ENCODE results near the gene DYNC1H1. TPM values are rescaled to one million over a fixed set of nuclear protein-coding genes. Genes with fewer than 3 reads are reported as not detected.

DYNC1H1 gene
- total and polyA plus RNA-seq, 12 donors = 202 to 509 (median 348) TPM

- peak overlapping the region in 1 of 5 donors; percentile 57 for H3K27ac ChIP-seq
- no peak overlapping the region for H3K4me3 ChIP-seq
- no peaks in the 10 kb centered on the region for H3K27me3 ChIP-seq
- 85 to 90% (median 88%) methylated on average over 18 of the region's 18 CpGs for WGBS, 4 donors
- H3K9me3 ChIP-seq (replicated peaks in 1 of 3) = no peaks in the 10 kb centered on the region
- intact Hi-C loops (cut with DNase I) = no loop called here
- peak in 1 of 7 donors; percentile 66 for DNase-seq
- TF ChIP-seq POLR2A (IDR thresholded peaks at IDR 0.05) (no peak), CTCF (IDR thresholded peaks at IDR 0.05) (no peak)
- H3K4me1 ChIP-seq (replicated peaks in 1 of 2) = no peaks in the 10 kb centered on the region
- peaks cover 0 to 97% of the 10 kb centered on the region in 2 donors for H3K36me3 ChIP-seq (replicated peaks in 1 of 2)
These were observed 33.3 kb downstream of the DYNC1H1 start for GRCh38 chr14:101997429-101998336.

GRCh38 chr14:102000902-102001301 is 36.5 kb downstream of the DYNC1H1 start:
- Histone ChIP-seq H3K4me3 (no peak overlapping the region), H3K9me3 (replicated peaks in 1 of 3) (no peaks in the 10 kb centered on the region), H3K27ac (no peak overlapping the region), H3K27me3 (no peaks in the 10 kb centered on the region), H3K4me1 (replicated peaks in 1 of 2) (no peaks in the 10 kb centered on the region), H3K36me3 (replicated peaks in 1 of 2) (peaks cover 0 to 97% of the 10 kb centered on the region in 2 donors)
- 90 to 94% (median 91%) methylated on average over 12 of the region's 12 CpGs for WGBS, 4 donors
- DNase-seq = no peak
- intact Hi-C loops (cut with DNase I) = no loop called here
- no peak for TF ChIP-seq CTCF (IDR thresholded peaks at IDR 0.05)
- no peak for TF ChIP-seq POLR2A (IDR thresholded peaks at IDR 0.05)

DNA sequence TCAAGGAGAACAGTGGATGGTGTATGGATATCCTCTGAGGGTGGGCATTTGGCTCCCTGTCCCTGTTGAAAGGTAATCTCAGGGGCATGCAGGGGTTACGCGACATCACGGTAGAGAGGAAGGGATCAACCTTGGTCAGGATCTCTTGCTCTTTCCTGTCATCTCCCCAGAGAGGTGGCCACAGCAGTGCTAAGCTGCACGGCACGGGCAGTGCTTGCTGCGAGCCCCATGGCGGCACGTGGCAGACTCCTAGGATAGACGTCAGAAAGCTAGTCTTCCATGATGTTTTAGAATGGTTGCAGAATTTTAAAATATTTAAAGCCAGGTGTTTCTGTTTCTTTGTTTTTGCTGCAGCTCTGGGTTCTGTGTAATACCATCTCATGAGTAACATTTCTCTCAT is 41.0 kb downstream of the DYNC1H1 start:
- intact Hi-C loops (cut with DNase I) = no loop called here
- DNase-seq = no peak

More for the DNA sequence above, 41.0 kb downstream of the DYNC1H1 start:
- no peaks in the 10 kb centered on the region for H3K9me3 ChIP-seq (replicated peaks in 1 of 3)
- no peaks in the 10 kb centered on the region for H3K27me3 ChIP-seq
- H3K36me3 ChIP-seq (replicated peaks in 1 of 2) = peaks cover 0 to 100% of the 10 kb centered on the region in 2 donors
- H3K27ac ChIP-seq = no peak overlapping the region
- H3K4me3 ChIP-seq = no peak overlapping the region
- no peak for TF ChIP-seq POLR2A (IDR thresholded peaks at IDR 0.05)
- no peak for TF ChIP-seq CTCF (IDR thresholded peaks at IDR 0.05)
- H3K4me1 ChIP-seq (replicated peaks in 1 of 2) = no peaks in the 10 kb centered on the region
- WGBS, 4 donors = 87 to 95% (median 91%) methylated on average over 9 of the region's 9 CpGs

Data from adrenal gland (tissue), 12 donors.